Astrocyte of the spinal cord (primary cell): ENCODE results near the gene ZYG11B.
"Not testable (repeated sequence)": the region's sequence is repeated elsewhere in the genome, so short reads cannot be mapped to it uniquely, and the experiment has no call there.

Experiments
- DNase-seq: peaks from one replicate; pipeline ENCODE4 v3.0.0; 2011; ENCODE audit warnings: low read depth, low spot score
- H3K4me3 ChIP-seq: 2 replicates; pipeline ENCODE4 v1.5.1; 2011; ENCODE audit warnings: low read depth, mild to moderate bottlenecking, low read length, moderate library complexity
- in situ Hi-C: cut with HindIII; loops from 2 replicates; pipeline ENCODE4 v1.10.0; 2017; ENCODE audit warnings: low sequenced_read_pairs
- TF ChIP-seq, protein P1 (sequence below): IDR thresholded peaks from 2 replicates; pipeline ENCODE4 v1.5.1; 2012; ENCODE audit warnings: low read depth, mild to moderate bottlenecking, low read length, inconsistent platforms

The ZYG11B gene

DNA sequence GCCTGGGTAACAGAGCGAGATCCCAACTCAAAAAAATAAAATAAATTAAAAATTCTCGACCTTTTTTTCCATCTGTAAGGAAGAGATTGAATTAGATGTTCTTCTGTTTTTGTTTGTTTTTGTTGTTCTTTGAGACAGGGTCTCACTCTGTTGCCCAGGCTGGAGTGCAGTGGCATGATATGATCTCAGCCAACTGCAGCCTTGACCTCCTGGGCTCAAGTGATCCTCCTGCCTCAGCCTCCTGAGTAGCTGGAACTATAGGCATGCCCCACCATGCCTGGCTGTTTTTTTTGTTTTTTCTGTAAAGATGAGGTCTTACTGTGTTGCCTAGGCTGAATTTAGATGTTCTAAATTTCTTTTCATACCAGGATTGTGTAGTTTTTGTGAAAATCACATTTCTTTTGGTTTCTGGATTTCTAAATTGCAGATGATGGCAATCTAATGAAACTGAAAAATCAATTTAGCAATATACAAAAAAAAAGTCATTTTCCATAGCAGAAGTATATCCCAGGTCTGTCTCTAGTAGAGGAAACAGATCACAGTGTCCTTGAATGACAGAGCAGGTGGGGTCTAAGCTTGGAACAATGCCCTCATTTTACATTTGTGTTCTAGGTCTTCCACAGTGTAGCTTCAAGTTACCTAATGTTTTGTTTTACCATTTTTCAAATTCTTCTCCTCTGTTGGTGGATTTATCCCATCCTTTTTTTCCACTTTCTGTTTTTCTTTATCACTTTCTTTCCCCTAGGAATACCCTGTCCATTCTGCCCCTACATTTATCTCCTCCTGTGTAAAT, 136.6 kb downstream of the ZYG11B start:
- DNase-seq, result no peak
- no peak overlapping the region for H3K4me3 ChIP-seq
- in situ Hi-C loops, result no loop called here
- TF ChIP-seq, protein P1, sequence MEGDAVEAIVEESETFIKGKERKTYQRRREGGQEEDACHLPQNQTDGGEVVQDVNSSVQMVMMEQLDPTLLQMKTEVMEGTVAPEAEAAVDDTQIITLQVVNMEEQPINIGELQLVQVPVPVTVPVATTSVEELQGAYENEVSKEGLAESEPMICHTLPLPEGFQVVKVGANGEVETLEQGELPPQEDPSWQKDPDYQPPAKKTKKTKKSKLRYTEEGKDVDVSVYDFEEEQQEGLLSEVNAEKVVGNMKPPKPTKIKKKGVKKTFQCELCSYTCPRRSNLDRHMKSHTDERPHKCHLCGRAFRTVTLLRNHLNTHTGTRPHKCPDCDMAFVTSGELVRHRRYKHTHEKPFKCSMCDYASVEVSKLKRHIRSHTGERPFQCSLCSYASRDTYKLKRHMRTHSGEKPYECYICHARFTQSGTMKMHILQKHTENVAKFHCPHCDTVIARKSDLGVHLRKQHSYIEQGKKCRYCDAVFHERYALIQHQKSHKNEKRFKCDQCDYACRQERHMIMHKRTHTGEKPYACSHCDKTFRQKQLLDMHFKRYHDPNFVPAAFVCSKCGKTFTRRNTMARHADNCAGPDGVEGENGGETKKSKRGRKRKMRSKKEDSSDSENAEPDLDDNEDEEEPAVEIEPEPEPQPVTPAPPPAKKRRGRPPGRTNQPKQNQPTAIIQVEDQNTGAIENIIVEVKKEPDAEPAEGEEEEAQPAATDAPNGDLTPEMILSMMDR, result no peak

DNA sequence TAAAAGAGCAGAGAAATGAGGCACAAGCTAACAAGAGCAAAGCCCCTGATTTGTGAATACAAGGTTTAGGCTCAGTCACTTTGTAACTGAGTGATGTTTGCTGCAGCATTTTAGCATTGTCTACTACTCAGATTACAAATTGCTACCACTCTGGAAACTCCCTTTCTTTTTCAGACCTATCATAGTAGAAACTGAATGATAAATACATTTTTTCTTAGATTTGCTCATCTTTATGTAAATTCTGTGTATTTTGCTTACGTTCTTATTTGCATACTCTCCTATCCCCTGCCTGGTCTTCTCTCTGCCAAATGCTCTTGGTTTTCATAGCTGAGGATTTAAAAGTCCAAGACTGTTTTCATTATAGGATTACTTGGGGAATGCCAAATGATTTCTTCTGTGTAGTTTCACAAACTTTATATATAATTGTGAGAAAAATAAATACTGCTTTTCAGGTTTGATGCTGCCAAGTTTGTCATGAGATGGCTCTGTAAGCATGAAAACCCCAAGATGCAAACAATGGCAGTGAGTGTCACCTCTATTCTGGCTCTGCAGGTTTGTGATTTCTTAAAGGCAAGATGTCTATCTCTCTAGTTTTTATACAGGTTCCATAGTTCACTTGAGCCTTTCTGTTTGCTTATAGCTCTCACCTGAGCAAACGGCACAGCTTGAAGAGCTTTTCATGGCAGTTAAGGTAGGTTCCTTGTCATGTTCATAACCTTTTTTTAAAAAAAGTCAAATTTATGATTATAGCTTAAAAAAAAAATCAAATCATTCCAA, 141.0 kb downstream of the ZYG11B start:
- DNase-seq, result no peak
- no peak overlapping the region for H3K4me3 ChIP-seq
- TF ChIP-seq, protein P1, result no peak
- in situ Hi-C loops, result no loop called here

DNA sequence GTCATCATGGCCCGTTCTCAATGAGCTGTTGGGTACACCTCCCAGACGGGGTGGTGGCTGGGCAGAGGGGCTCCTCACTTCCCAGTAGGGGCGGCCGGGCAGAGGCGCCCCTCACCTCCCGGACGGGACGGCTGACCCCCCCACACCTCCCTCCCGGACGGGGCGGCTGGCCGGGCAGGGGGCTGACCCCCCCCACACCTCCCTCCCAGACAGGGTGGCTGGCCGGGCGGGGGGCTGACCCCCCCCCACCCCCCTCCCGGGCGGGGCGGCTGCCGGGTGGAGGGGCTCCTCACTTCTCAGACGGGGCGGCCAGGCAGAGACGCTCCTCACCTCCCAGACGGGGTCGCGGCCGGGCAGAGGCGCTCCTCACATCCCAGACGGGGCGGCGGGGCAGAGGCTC, 143.5 kb downstream of the ZYG11B start:
- in situ Hi-C loops, H3K4me3 ChIP-seq, DNase-seq: not testable (repeated sequence)

DNA sequence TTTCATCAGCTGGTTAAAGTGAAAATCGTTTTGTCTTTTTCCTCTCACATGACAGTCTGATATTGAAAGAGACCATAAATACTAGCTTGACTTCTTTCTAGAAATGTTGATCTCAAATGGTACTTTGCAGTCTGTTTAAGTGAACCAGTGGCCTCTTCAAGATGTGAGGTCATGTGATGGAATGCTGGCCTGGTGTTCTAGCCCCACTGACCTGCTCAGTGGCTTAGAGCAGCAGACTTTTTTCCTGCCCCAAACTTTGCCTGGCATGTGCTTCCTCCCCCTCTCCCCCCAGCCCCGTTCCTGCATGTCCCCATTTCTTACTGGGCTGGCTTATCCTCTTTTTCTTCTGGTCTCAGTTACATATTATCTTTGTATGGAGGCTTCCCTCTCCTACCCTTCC, 150.6 kb downstream of the ZYG11B start:
- no peak overlapping the region for H3K4me3 ChIP-seq
- in situ Hi-C loops, result no loop called here
- TF ChIP-seq, protein P1, result no peak
- no peak for DNase-seq
